Urinary bladder (tissue), 4 donors: ENCODE data around the gene ASXL2. TPM values are rescaled to one million over a fixed set of nuclear protein-coding genes. Genes with fewer than 3 reads are reported as not detected.
"Not testable (repeated sequence)": the region's sequence is repeated elsewhere in the genome, so short reads cannot be mapped to it uniquely, and the experiment has no call there.

Source experiments
- DNase-seq: peaks from one replicate; pipeline ENCODE4 v3.0.0-alpha.2; 2015; ENCODE audit errors: extremely low spot score
- H3K27ac ChIP-seq: one replicate; pipeline ENCODE4 v1.5.1; 2013; ENCODE audit warnings: low read depth, mild to moderate bottlenecking, moderate library complexity
- H3K36me3 ChIP-seq: one replicate; pipeline ENCODE4 v1.6.1; 2013; ENCODE audit warnings: mild to moderate bottlenecking, moderate library complexity; ENCODE audit not compliant: insufficient read depth
- H3K4me1 ChIP-seq: one replicate; pipeline ENCODE4 v1.6.1; 2013; ENCODE audit warnings: mild to moderate bottlenecking, moderate library complexity; ENCODE audit not compliant: insufficient read depth
- H3K4me3 ChIP-seq: one replicate; pipeline ENCODE4 v1.5.1; 2013; ENCODE audit warnings: low read depth, low read length
- WGBS: extraction: QIAGEN DNeasy Blood & Tissue Kit; methylation state at CpG from one replicate; pipeline ENCODE4 v1.1.7; 2013; 5-methylcytosine and 5-hydroxymethylcytosine counted together
- polyA plus RNA-seq: library from polyadenylated mRNA; stranded (reverse); fragments of 200-250 nt; gene quantifications from one replicate; pipeline ENCODE4 v1.2.3, GENCODE V29; 2013
- total RNA-seq: library from RNA; depleted of rRNA; stranded (reverse); fragments of >200 nt; gene quantifications from one replicate; pipeline ENCODE4 v1.2.3, GENCODE V29; 2014
- donor health status: healthy with polysubstance abuse.
- donor health status: healthy.

ASXL2 gene
- total and polyA plus RNA-seq, 2 donors: 8.6 to 13.2 TPM

GRCh38 chr2:25903216-25903776, 25.0 kb upstream of the ASXL2 start:
- Histone ChIP-seq H3K4me1 (no peaks in the 10 kb centered on the region), H3K36me3 (no peaks in the 10 kb centered on the region), H3K27ac (no peak overlapping the region), H3K4me3 (no peak overlapping the region)
- DNase-seq: no peak
- 70% methylated on average over 5 of the region's 5 CpGs for WGBS

- Histone ChIP-seq H3K4me3 (no peak overlapping the region), H3K4me1 (no peaks in the 10 kb centered on the region), H3K36me3 (no peaks in the 10 kb centered on the region), H3K27ac (no peak overlapping the region)
- DNase-seq: no peak
- WGBS: 56% methylated on average over 11 of the region's 11 CpGs
These were observed 21.2 kb upstream of the ASXL2 start for GRCh38 chr2:25899404-25899970.

GRCh38 chr2:25897506-25897905, 19.2 kb upstream of the ASXL2 start:
- Histone ChIP-seq H3K4me1 (no peaks in the 10 kb centered on the region), H3K36me3 (no peaks in the 10 kb centered on the region), H3K4me3 (no peak overlapping the region), H3K27ac (no peak overlapping the region)
- DNase-seq: no peak
- WGBS: 80% methylated on average over 4 of the region's 4 CpGs

GRCh38 chr2:25896308-25896707, 18.0 kb upstream of the ASXL2 start:
- not testable (repeated sequence) for H3K4me1 ChIP-seq, H3K4me3 ChIP-seq, DNase-seq, H3K36me3 ChIP-seq, H3K27ac ChIP-seq
- WGBS: 86% methylated on average over 9 of the region's 9 CpGs

DNA sequence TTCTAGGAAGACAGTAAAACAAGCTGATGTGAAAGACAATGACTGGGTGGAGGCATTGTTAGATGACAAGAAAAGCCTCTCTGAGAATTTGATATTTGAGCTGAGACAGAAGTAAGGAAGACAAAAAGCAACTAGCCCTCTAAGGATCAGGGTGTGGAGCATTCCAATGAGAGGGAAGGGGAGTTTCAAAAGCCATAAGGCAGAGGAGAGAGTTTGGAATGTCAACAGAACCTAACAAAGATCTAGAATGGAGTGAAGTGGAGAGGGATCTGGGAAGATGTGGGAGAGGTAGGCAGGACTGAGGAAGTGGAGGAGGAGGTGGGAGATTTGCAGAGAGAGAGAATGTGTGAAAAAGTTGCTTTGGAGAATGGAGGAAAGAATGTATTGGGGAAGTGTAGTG, 17.3 kb upstream of the ASXL2 start:
- Histone ChIP-seq H3K27ac (no peak overlapping the region), H3K36me3 (no peaks in the 10 kb centered on the region), H3K4me3 (no peak overlapping the region), H3K4me1 (no peaks in the 10 kb centered on the region)
- no peak for DNase-seq

GRCh38 chr2:25895018-25895417, 16.7 kb upstream of the ASXL2 start:
- Histone ChIP-seq H3K36me3 (no peaks in the 10 kb centered on the region), H3K4me1 (no peaks in the 10 kb centered on the region), H3K4me3 (no peak overlapping the region), H3K27ac (no peak overlapping the region)
- no peak for DNase-seq
- 82% methylated on average over 7 of the region's 7 CpGs for WGBS

GRCh38 chr2:25894135-25894830, 16.0 kb upstream of the ASXL2 start:
- no peak for DNase-seq
- no peaks in the 10 kb centered on the region for H3K4me1 ChIP-seq
- no peaks in the 10 kb centered on the region for H3K36me3 ChIP-seq
- H3K4me3 ChIP-seq: no peak overlapping the region
- no peak overlapping the region for H3K27ac ChIP-seq
- 69% methylated on average over 8 of the region's 8 CpGs for WGBS

GRCh38 chr2:25891672-25892071, 13.4 kb upstream of the ASXL2 start:
- no peaks in the 10 kb centered on the region for H3K4me1 ChIP-seq
- no peak overlapping the region for H3K27ac ChIP-seq
- no peaks in the 10 kb centered on the region for H3K36me3 ChIP-seq
- H3K4me3 ChIP-seq: no peak overlapping the region
- no peak for DNase-seq
- 85% methylated on average over 5 of the region's 5 CpGs for WGBS

GRCh38 chr2:25887624-25888242, 9.4 kb upstream of the ASXL2 start:
- H3K27ac ChIP-seq: no peak overlapping the region
- 81% methylated on average over 5 of the region's 5 CpGs for WGBS
- H3K4me3 ChIP-seq: no peak overlapping the region
- H3K36me3 ChIP-seq: no peaks in the 10 kb centered on the region
- no peaks in the 10 kb centered on the region for H3K4me1 ChIP-seq
- no peak for DNase-seq

DNA sequence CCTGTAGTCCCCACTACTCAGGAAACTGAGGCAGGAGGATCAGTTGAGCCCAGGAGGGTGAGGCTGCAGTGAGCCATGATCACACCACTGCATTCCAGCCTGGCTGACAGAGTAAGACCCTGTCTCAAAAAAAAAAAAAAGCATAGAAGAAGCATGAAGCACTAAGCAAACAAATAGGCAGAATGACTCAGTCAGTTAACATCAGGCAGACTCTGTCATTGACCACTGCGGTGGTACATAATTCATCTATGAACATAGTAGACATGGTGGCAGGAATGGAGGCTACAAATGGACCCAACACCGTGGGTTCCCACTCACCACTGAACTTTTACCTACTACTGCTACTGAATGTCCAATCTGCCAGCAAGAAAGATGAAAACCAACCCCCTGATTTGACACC, 7.6 kb upstream of the ASXL2 start:
- no peak for DNase-seq
- H3K4me3 ChIP-seq: no peak overlapping the region
- H3K27ac ChIP-seq: no peak overlapping the region
- 89% methylated on average over 2 of the region's 2 CpGs for WGBS
- H3K4me1 ChIP-seq: no peaks in the 10 kb centered on the region
- H3K36me3 ChIP-seq: no peaks in the 10 kb centered on the region

GRCh38 chr2:25881764-25882163, 3.5 kb upstream of the ASXL2 start:
- Histone ChIP-seq H3K27ac (no peak overlapping the region), H3K4me1 (no peaks in the 10 kb centered on the region), H3K4me3 (no peak overlapping the region), H3K36me3 (no peaks in the 10 kb centered on the region)
- no peak for DNase-seq
- WGBS: 77% methylated on average over 4 of the region's 4 CpGs

DNA sequence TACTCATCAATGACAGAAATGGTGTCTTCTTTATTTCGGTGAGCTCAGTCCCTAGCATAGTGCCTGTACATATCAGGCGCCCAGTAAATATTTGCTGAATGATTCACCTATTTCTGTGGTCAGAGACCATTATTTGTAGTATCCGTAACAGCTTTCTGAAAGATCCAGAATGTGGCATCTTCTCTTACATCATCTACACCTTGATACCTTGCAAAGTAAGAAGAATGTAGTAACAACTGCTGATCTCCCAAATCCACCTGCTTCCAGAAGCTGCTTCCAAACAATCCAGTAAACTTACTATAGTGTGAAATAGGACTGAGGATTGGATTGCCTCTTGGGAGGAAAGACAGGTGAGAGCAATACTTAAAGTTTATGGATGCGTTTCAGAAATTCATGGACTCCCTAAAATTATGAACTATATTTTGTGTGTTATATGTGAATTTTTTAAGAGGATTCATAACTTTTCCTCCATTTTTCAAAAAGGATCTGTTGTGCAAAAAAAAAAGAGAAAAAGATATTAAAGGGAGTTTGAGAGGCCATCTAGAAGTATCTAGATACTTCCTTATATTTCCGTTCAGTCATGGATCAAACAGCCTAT, 945 bp upstream of the ASXL2 start:
- no peak for DNase-seq
- Histone ChIP-seq H3K4me1 (no peaks in the 10 kb centered on the region), H3K4me3 (no peak overlapping the region), H3K27ac (no peak overlapping the region), H3K36me3 (no peaks in the 10 kb centered on the region)
- WGBS: 79% methylated on average over 5 of the region's 5 CpGs

DNA sequence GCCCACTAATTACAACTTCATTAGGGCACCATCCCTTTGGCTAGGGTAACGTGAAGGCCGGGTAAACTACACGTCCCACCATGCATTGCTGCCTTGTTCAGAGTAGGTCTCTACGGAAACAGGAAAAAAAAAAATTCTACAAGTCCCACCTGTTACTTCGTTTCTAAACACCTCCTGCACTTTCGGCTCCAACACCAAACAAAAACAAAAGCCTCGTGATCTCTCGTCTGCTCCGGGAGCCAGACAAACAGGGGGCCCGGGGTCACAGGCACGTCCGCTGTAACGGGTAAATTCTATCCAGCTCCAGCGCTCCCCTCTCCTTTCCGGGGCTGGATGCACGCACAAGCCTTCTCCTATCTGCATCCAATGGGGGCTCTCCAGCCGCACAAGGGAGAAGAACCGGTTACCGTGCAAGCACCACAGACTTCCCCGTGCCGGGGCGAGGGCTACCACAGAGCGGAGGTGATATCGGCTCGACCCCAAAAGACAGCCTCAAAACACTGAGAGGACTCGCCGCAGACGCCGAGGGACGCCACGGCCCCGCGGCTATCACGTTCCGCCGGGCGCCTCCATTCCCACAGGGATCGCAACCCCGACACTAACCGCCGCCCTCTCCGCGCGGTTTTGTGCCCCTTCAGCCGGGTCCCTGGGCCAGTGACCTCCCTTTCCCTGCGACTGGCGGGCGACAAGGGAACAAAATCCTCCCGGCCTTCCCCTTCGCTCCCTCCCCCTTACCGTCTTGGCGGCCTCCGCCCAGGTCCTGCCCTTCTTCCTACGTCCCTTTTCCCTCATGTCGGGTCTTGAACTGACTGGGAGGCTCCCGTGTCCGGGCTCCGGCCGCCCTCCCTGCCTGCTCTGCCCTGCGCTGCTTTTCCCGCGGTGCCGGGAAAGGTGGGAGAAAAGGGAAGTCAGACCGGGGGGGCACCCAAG, 591 bp downstream of the ASXL2 start:
- WGBS: under 1% methylated on average over 64 of the region's 64 CpGs
- Histone ChIP-seq H3K4me3 (peak overlapping the region; percentile 62), H3K36me3 (no peaks in the 10 kb centered on the region), H3K4me1 (no peaks in the 10 kb centered on the region), H3K27ac (peak overlapping the region; percentile 55)
- DNase-seq: peak; percentile 57
